MG63 (cell line): ENCODE results near the gene MCM9. TPM values are rescaled to one million over a fixed set of nuclear protein-coding genes. Genes with fewer than 3 reads are reported as not detected.
A peak's percentile ranks its signal among the peaks of the same experiment; 100 is the strongest.

Source experiments
- DNase-seq: peaks from one replicate; pipeline ENCODE4 v3.0.0-alpha.2; 2020
- H3K27me3 ChIP-seq: fragments of 250-450 bp; sonication (Bioruptor Pico); 2 replicates; pipeline ENCODE4 v1.5.1; 2020; ENCODE audit warnings: mild to moderate bottlenecking, moderate library complexity
- H3K36me3 ChIP-seq: fragments of 250-450 bp; sonication (Bioruptor Pico); 2 replicates; pipeline ENCODE4 v1.5.1; 2020; ENCODE audit warnings: mild to moderate bottlenecking, moderate library complexity
- H3K4me3 ChIP-seq: fragments of 250-450 bp; sonication (Bioruptor Pico); 2 replicates; pipeline ENCODE4 v1.5.1; 2020; ENCODE audit warnings: mild to moderate bottlenecking, moderate library complexity
- H3K9me3 ChIP-seq: fragments of 250-450 bp; sonication (Bioruptor Pico); 2 replicates; pipeline ENCODE4 v1.5.1; 2020; ENCODE audit warnings: mild to moderate bottlenecking, moderate library complexity
- total RNA-seq: library from RNA; depleted of rRNA; stranded (reverse); fragments of >200 nt; shearing (Covaris generic); gene quantifications from 2 replicates; pipeline ENCODE4 v1.2.3, GENCODE V29; 2014; ENCODE audit warnings: low replicate concordance

Gene MCM9
- total RNA-seq, 1 experiment from 2014 or later = 7.9 TPM

DNA sequence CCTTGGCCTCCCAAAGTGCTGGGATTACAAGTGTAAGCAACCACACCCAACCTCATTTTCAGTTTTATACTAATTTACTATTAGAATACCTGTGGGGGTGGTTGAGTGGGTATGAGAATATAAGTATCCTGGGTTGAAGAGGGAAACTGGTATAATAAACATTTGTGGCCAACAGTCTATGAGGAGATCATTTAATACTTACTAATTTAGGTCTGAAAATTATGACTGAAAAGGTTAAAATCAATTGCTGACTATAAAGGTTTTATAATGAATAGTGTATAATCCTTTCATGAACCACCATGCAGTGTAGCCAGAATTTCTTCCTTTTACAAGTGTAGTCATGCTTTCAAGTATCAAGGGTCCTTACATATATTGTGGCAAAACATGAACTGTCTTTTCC is 29.9 kb downstream of the MCM9 start:
- Histone ChIP-seq H3K27me3 (no peaks in the 10 kb centered on the region), H3K9me3 (no peaks in the 10 kb centered on the region), H3K4me3 (no peak overlapping the region), H3K36me3 (peaks cover 32% of the 10 kb centered on the region)
- no peak for DNase-seq

DNA sequence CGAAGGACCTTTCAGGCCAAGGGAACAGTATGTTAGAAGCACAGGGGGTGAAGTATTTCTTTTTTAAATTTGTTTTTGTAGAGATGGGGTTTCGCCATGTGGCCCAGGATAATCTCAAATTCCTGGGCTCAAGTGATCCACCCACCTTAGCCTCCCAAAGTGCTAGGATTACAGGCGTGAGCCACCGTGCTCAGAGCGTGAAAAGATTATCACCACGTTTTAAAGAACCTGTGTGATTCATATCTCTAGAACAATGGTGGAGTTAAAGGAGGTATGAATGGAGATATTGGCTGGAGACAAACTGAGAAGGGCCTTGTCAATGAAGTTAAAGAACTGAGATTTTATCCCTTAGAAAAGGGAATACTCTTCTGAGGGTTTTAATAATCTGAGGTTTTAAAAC is 31.3 kb downstream of the MCM9 start:
- no peaks in the 10 kb centered on the region for H3K9me3 ChIP-seq
- no peak overlapping the region for H3K4me3 ChIP-seq
- peaks cover 31% of the 10 kb centered on the region for H3K36me3 ChIP-seq
- H3K27me3 ChIP-seq = no peaks in the 10 kb centered on the region
- DNase-seq = no peak

DNA sequence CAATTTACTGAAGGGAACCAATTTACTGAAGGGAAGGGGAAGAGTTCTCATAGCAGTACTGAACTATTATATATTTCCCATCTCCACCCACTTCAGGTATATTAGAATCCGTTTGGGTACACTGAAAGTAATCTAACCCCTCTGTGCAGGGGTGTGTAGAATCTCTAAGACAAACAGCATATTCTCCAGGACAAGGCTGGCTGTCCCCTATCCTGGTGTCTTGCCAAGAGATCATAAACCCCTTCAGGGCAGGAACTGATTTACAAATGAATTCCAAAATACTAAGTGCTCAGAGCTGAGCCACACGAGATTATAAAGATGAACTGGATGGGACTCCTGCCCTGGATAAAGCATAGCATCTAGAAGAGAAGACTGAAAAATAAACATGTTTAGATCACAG is 31.8 kb downstream of the MCM9 start:
- DNase-seq = no peak
- H3K4me3 ChIP-seq = no peak overlapping the region
- H3K9me3 ChIP-seq = no peaks in the 10 kb centered on the region
- no peaks in the 10 kb centered on the region for H3K27me3 ChIP-seq
- peaks cover 28% of the 10 kb centered on the region for H3K36me3 ChIP-seq

DNA sequence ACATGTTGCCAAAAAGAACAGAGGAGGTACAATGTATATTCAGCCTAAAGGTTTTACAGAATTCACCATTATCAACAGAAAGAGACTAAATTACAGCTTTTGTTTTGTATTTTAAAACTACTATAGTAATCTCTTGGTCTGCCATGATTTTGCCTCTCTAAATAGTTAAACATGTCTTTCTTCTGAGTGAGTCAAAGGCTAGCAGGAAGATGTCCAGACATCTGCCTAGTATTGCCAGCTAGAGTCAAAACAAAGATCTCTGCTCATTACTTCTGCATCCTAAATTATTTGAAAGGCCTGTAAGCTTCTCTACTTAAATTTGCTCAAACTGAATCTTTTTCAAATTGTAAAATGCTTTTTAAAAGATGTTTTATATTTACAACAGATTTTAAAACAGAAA is 32.2 kb downstream of the MCM9 start:
- DNase-seq = no peak
- Histone ChIP-seq H3K9me3 (no peaks in the 10 kb centered on the region), H3K27me3 (no peaks in the 10 kb centered on the region), H3K36me3 (peaks cover 28% of the 10 kb centered on the region), H3K4me3 (no peak overlapping the region)

DNA sequence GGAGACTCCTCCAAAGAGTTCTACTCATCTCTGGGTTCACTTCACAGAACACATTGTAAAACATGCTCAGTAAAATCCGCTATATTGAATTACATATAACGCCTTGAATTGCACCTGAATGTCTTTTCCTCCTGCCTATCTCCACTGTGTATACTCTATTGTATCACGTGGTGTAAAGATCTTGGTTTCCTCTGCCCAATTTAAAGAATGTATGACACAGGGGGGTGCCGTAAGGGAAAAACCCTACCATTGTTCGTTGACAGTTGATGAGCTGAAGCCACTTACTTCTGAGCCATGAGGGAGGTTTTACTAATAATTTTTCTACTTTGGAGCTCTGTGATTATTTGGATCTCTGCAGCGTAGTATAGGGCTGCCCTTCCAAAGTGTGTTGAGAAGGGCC is 35.0 kb downstream of the MCM9 start:
- H3K27me3 ChIP-seq = no peaks in the 10 kb centered on the region
- H3K9me3 ChIP-seq = no peaks in the 10 kb centered on the region
- peaks cover 15% of the 10 kb centered on the region for H3K36me3 ChIP-seq
- H3K4me3 ChIP-seq = no peak overlapping the region
- DNase-seq = no peak

DNA sequence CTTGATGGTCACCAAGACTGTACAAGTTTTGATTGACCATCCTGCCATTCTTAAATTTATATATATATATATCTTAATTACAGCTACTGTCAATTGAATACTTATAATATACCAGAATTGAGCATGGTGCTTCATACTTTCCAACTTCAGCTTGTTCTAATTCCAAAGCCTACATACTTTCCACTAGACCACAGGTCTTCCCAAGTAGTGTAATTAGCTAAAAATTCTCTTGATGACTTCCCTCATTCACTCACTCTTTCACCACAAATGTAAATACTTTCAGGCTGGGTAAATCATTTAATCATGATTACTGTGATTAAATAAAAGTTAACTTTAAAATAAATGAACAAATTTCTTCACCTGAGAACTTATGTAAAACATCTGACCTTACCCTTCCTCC is 37.6 kb downstream of the MCM9 start:
- peaks cover 15% of the 10 kb centered on the region for H3K36me3 ChIP-seq
- no peaks in the 10 kb centered on the region for H3K27me3 ChIP-seq
- H3K4me3 ChIP-seq = no peak overlapping the region
- DNase-seq = no peak
- H3K9me3 ChIP-seq = no peaks in the 10 kb centered on the region

DNA sequence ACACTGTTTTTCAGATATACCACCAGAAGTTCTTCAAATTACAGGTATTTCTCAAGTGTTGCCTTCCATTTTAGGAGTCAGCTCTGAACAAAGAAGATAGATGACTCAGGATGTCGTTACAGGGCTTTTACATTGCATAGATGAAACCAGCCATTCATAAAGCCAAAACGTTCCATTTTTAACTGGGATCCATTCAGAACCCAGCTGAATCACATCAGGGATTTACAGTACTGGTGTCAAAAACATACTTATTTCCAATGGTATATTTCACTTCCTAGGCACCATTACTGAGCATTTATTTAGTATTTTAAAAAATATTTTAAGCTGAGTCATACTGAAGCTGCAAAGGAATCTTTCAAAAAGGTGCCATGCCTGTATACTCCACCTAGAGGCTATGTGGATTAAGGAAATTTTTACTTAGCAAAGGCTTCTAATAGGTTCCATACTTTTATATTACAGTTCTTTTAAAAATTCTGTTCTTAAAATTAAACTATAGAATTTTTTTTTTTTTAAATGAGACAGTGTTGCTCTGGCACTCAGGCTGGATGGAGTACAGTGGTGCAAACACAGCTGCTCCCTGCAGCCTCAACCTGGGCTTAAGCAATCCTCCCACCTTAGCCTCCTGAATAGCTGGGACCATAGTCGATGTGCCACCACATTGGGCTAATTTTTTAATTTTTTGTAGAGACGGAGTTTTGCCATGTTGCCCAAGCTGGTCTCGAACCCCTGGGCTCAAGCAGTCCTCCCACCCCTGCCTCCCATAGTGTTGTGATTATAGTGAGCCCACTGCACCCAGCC is 38.4 kb downstream of the MCM9 start:
- no peaks in the 10 kb centered on the region for H3K9me3 ChIP-seq
- peak overlapping the region; percentile 90 for H3K4me3 ChIP-seq
- no peaks in the 10 kb centered on the region for H3K27me3 ChIP-seq
- H3K36me3 ChIP-seq = peaks cover 15% of the 10 kb centered on the region
- no peak for DNase-seq

DNA sequence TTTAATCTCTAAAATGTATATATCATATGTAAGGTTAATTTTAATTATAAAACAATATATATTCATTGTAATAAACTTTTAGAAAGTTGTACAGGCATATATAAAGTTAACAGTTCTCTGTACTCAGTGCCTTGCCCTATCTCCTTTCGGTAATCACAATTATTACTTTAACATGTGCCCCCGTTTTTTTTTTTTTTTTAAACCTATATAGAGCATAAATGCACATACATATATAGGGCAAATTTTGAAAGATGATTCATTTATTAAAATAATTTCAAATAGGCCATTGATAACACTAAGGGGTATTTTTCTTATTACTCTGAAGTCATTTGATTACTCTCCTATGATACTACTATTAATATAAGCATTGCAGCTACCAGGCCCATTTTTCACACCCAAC is 39.1 kb downstream of the MCM9 start:
- Histone ChIP-seq H3K9me3 (no peaks in the 10 kb centered on the region), H3K4me3 (peak overlapping the region; percentile 90), H3K36me3 (peaks cover 15% of the 10 kb centered on the region), H3K27me3 (no peaks in the 10 kb centered on the region)
- no peak for DNase-seq

DNA sequence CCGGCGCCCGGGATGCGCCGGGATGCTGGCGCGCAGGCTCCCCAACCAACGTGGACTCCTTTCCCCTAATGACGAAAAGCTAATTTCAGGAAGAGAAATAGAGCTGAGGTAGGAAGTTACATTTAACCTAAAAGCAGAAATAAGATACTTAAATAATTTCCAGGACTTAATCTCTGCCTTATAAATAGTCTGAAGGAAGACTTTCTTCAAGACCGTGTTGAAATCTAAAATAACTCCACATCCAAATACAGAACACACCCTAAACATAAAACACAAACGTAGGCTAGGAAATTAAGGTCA is 39.7 kb downstream of the MCM9 start:
- Histone ChIP-seq H3K4me3 (peak overlapping the region; percentile 90), H3K36me3 (peaks cover 15% of the 10 kb centered on the region), H3K27me3 (no peaks in the 10 kb centered on the region), H3K9me3 (no peaks in the 10 kb centered on the region)
- DNase-seq = no peak

DNA sequence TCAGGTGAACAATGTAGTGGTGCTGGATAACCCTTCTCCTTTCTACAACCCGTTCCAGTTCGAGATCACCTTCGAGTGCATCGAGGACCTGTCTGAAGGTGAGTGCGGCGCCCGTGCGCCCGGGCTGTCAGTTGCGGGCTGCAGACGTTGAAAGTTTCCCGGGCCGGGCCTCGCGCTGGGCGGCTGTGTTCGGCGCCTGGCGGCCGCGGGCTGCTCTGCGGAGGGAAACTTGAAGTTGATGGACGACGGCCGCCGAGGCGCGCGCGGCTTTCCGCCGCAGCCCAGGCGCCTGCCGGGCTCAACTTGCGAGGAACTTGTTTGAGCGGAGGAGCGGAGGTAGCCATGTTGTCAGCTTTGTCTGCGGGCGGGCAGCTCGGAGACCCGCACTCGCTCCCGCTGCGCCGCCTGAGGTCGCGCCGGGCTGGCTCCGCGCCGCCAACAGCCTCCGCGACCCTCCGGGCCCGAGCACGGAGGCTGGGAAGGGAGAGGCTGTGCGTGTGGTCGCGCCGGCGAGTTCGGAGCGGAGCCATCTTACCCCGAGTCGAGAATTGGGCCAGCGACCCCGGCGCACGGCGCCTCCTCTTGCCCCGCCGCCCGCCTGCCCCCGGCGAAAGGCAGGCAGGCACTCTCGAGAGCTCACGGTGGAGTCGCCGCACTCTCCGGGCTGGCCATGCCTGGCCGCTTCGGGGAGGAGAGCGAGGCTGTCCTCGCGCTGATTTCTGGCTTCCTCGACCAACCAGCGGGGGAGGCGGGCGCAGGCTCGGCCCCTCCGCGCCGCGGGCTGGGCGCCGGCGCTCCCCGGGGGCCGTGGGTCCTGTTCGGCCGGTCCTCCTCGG is 40.3 kb downstream of the MCM9 start:
- H3K36me3 ChIP-seq = peaks cover 15% of the 10 kb centered on the region
- peak overlapping the region; percentile 90 for H3K4me3 ChIP-seq
- no peaks in the 10 kb centered on the region for H3K27me3 ChIP-seq
- DNase-seq = peak; percentile 58
- H3K9me3 ChIP-seq = no peaks in the 10 kb centered on the region

DNA sequence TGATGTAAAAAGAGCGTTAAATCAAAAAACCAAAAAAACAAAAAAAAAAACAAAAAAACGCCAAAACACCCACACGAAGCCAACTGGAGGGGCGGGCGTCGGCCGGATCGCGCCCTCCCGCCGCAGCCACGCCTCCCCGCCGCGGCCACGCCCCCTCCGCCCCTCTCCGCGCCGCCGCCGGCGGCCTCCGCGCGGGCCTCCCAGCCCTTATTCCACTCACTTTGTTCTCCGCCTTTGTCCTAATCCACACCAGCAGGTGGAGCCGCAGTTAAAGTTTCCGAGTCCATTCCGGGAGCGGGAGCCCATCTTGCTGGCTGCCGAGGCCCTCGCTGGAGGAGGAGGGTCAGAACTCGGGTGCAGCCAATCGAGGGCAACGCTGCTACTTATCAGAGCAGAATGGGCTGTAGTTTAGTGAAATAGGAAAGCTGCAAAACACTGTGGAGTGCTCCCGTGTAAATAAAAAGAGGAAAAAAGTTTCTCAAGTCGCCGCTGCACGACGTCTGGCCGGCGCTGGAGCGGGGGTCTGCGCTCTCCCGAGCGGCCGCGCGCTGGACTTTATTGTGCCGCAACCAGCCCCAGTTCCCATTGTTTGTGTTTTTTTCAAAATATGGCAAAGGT is 41.0 kb downstream of the MCM9 start, which contains the start of gene ASF1A:
Gene ASF1A, plus strand, starts transcription at position 346 of the 618 bp plus-strand sequence. Its CDS starts 262 bp downstream, at position 608.
- Histone ChIP-seq H3K9me3 (no peaks in the 10 kb centered on the region), H3K4me3 (peak within 1 kb of the TSS; percentile 90), H3K36me3 (peaks cover 11% of the 10 kb centered on the region), H3K27me3 (no peaks in the 10 kb centered on the region)
- peak; percentile 97 for DNase-seq

DNA sequence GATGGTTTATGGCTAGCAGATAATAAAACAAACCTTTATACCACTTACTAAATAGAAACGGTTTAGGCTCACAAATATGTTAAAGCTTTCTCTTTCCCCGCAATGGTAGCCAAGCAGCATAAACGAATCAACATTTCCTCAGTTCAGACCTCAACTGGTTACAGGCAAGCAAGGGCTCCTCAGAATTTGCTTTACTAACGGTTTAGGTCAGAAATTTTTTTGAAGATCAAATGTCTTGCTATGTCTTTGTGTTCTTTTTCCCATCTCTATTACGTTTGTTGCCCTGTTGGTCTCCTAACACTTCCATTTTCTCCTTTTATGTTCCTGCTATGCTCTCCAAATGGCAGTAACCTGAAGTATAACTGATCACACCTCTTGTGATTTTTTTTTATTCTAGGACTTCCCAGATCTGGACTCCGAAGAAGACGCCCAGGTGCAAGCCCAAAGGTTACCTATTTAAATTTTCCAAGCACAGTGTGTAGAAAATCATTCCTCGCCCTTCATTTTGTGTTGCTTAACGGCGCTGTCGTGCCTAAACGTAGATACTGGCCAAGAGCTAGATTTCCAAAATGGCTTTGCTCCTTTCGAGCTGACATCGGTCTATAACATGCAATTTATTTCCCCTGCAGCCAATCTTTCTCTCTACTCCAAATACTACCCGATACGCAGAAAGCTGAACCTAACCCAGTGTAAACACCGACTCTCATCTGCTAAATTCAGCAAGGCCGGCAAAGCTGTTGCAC is 41.7 kb downstream of the MCM9 start:
- Histone ChIP-seq H3K4me3 (peak overlapping the region; percentile 90), H3K9me3 (no peaks in the 10 kb centered on the region), H3K27me3 (no peaks in the 10 kb centered on the region), H3K36me3 (peaks cover 8% of the 10 kb centered on the region)
- peak; percentile 22 for DNase-seq

DNA sequence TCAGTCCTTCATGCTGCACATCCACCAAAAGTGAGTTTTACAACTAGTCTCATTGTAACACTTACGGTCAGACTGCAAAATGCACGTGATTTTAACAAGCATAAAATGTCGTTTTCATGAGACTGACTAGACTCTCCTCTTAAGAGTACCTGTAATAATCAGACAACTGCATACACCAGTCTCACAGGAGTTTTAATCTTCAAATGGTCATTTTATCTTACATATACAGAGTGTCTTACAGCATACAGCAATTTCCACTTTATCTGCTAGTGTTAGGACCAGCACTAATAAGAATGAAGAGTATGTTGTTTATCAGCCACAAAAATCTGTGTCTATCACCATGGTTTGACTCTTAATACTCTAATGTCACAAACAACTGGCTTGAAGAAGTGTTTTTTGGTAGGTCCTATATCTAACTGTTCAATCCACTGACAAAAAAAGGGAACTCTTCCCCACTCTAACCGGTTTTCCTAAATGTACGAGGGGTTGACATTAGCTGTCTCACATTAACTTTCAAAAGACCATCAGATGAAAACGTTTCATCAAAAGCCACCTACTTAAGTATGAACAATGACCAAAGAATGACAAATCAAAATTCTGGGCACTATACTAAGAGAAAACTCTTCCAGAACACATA is 42.5 kb downstream of the MCM9 start:
- no peaks in the 10 kb centered on the region for H3K27me3 ChIP-seq
- no peak for DNase-seq
- no peaks in the 10 kb centered on the region for H3K9me3 ChIP-seq
- H3K4me3 ChIP-seq = peak overlapping the region; percentile 90
- H3K36me3 ChIP-seq = peaks cover 4% of the 10 kb centered on the region

DNA sequence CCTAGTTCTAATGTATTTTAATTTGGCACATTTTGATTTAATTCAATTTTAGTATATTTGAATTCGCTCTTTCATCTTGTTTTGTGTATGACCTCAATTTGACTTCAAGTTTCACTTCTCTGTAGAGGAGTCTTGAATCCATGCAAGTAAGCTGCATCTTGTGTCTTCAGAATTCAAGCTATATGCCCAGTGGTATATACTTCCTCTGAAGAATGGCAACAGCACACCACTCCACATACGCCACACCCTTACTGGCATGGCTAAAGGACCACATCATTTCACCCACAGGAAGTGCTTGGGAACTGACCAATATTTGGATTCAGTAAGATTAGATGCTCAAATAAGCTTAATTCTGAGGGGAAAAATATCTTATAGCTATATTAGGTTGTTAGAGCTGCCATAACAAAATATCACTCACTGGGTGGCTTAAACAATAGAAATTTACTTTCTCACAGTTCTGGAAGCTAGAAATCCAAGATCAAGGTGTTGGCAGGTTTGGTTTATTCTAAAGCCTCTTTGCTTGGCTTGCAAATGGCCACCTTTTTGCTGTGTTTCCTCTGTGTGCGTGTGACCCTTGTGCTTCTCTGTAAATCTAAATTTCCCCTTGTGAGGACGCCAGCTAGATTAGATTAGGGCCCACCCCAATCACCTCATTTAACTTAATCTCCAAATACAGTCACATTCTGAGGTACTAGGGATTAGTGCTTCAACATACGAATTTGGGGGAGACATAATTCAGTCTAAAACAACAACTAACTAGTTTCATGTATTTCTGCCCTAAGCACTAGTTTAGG is 43.8 kb downstream of the MCM9 start:
- Histone ChIP-seq H3K9me3 (no peaks in the 10 kb centered on the region), H3K27me3 (no peaks in the 10 kb centered on the region), H3K36me3 (0 out of 2 replicates have a peak, but pooled peaks cover 1% of the 10 kb centered on the region), H3K4me3 (no peak overlapping the region)
- peak; percentile 13 for DNase-seq

DNA sequence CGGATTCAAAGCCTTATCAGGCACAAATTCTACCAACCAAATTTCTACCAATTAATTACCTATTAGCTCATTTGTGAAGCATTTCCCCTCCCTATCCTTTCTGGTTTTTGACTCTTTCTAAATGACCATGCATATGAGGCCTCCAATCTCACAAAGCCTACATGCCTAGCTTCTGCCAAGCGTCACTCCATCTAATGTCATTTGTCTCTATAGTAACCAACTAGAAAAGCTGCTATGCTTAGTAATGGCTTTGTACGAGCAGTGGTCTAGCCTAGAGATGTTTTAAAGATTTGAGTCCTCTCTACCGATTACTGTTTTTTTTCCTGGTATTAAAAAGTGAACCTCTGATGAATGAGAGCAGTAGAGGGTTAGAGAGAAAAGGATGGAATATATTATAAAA is 45.8 kb downstream of the MCM9 start:
- Histone ChIP-seq H3K4me3 (no peak overlapping the region), H3K36me3 (no peaks in the 10 kb centered on the region), H3K9me3 (no peaks in the 10 kb centered on the region), H3K27me3 (no peaks in the 10 kb centered on the region)
- no peak for DNase-seq

DNA sequence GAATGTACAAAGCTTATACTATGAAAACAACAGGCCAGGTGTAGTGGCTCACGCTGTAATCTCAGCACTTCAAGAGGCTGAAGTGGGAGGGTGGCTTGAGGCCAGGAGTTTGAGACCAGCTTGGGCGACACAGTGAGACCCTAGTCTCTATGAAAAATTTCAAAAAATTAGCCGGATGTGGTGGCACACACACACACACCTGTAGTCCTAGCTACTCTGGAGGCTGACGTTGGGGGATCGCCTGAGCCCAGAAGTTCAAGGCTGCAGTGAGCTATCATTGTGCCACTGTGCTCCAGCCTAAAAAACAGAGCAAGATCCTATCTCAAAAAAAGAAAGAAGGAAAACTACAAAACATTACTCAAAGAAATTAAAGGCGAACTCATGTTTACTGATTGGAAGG is 48.3 kb downstream of the MCM9 start:
- H3K9me3 ChIP-seq = no peaks in the 10 kb centered on the region
- no peak overlapping the region for H3K4me3 ChIP-seq
- H3K27me3 ChIP-seq = no peaks in the 10 kb centered on the region
- H3K36me3 ChIP-seq = no peaks in the 10 kb centered on the region
- no peak for DNase-seq
